Ovary (tissue), 9 donors: ENCODE results near the gene MDH1. TPM values are rescaled to one million over a fixed set of nuclear protein-coding genes. Genes with fewer than 3 reads are reported as not detected.
"Not testable (repeated sequence)": the region's sequence is repeated elsewhere in the genome, so short reads cannot be mapped to it uniquely, and the experiment has no call there.

Source experiments
- DNase-seq, 5 donors: peaks; one replicate each; pipeline ENCODE4 v3.0.0-alpha.2; 2019 to 2020
- H3K27ac ChIP-seq, 2 donors: fragments of 200-600 bp; one replicate each; pipeline versions ENCODE4 v1.5.1 to v1.8.0; 2019 to 2022
- H3K27me3 ChIP-seq: fragments of 200-600 bp; one replicate; pipeline ENCODE4 v1.8.0; 2022
- H3K36me3 ChIP-seq: fragments of 200-600 bp; sonication (generic); one replicate; pipeline ENCODE4 v1.5.1; 2019
- H3K4me1 ChIP-seq: one replicate; pipeline ENCODE4 v1.8.1; 2013; ENCODE audit warnings: mild to moderate bottlenecking, moderate library complexity; ENCODE audit not compliant: insufficient read depth
- H3K4me3 ChIP-seq: fragments of 200-600 bp; sonication (generic); one replicate; pipeline ENCODE4 v1.5.1; 2017
- H3K9me3 ChIP-seq, 2 donors: fragments of 200-600 bp in 1 of 2; sonication (generic) in 1 of 2; one replicate each; pipeline versions ENCODE4 v1.5.1 to v1.8.1; 2013 to 2019; ENCODE audit warnings: mild to moderate bottlenecking in 1 of 2, moderate library complexity in 1 of 2
- EP300 ChIP-seq: sonication (generic); formaldehyde crosslinking; IDR thresholded peaks from one replicate; pipeline ENCODE4 v1.6.1; 2017; ENCODE audit warnings: antibody characterized with exemption
- POLR2A ChIP-seq: fragments of 450-650 bp; IDR thresholded peaks from one replicate; pipeline ENCODE4 v1.6.1; 2017; ENCODE audit warnings: antibody characterized with exemption, mild to moderate bottlenecking, moderate library complexity
- WGBS, 3 donors: extraction: QIAGEN DNeasy Blood & Tissue Kit in 1 of 3; methylation state at CpG; one replicate each; pipeline versions ENCODE4 v1.1.5 to v1.1.7; 2013 to 2017; 5-methylcytosine and 5-hydroxymethylcytosine counted together
- intact Hi-C, 4 donors: fragments of 100-400 bp; cut with DNase I; formaldehyde crosslinking; loops; one replicate each; pipeline versions ENCODE4 v1.11.0 to v1.15.1; 2022 to 2023
- polyA plus RNA-seq, 2 donors: library from polyadenylated mRNA; stranded (reverse); fragments of 200-250 nt in 1 of 2; fragments of 350-450 nt in 1 of 2; fragmentation: Illumina TruSeq in 1 of 2; extraction: RNeasy Lipid Tissue Mini Kit (QIAGEN cat#74804) in 1 of 2; gene quantifications; one replicate each; pipeline ENCODE4 v1.2.3, GENCODE V29; 2013 to 2014
- total RNA-seq, 7 donors: library from RNA; depleted of rRNA in 2 of 7; stranded (reverse); fragments of >200 nt in 2 of 7; fragmentation: NEBNext Ultra II Directional in 3 of 7; extraction: Animal tissue kit (Norgen Biotek cat#: 25700) in 3 of 7; gene quantifications; one replicate each; pipeline versions ENCODE4 v1.1.0 to v1.2.4, GENCODE V29; 2016 to 2023
- TF ChIP-seq, protein P1 (sequence below), 3 donors: fragments of 450-650 bp in 2 of 3; fragments of 200-600 bp in 1 of 3; IDR thresholded peaks; one replicate each; pipeline versions ENCODE4 v1.5.1 to v1.8.0; 2016 to 2022; ENCODE audit warnings: antibody characterized with exemption in 3 of 3, mild to moderate bottlenecking in 1 of 3
- donor health status: DM: no; HTN: no; CAD: no; lungs with moderate emphysema.
- donor health status: DM: no; HTN: no; CAD: no.
- donor health status: Bipolar disorder and iron deficiency.
- donor health status: DM: yes; HTN: yes; CAD: no.
- donor health status: DM: no; HTN: no; CAD: no.
- donor health status: DM: yes; HTN: yes; CAD: no.

Gene MDH1
- total and polyA plus RNA-seq, 9 donors: 72.3 to 126 (median 87.1) TPM

GRCh38 chr2:63614983-63615945 is 26.5 kb downstream of the MDH1 start:
- WGBS, 3 donors: 66 to 75% (median 72%) methylated on average over 9 of the region's 9 CpGs

DNA sequence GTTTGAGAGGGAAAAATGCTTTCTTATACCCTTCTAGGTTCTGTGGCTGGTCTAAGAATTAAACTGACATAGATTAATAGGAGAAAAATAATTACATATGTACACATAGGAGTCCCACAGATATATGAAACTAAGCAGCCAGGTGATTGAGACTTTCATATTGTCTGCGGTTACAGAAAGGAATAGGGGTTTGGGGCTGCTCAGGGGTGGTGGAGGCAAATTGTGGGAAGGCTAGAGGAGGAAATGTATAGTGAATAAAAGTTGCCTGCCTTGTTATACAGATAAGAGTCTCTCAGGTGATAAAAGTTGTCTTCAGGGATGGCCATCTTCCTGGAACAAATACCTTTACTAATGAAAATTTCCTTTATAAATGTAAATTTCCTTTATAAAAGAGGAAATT is 28.6 kb downstream of the MDH1 start:
- Histone ChIP-seq H3K27ac (no peak overlapping the region), H3K27me3 (no peaks in the 10 kb centered on the region), H3K9me3 (no peaks in the 10 kb centered on the region), H3K36me3 (no peaks in the 10 kb centered on the region), H3K4me3 (no peak overlapping the region), H3K4me1 (no peaks in the 10 kb centered on the region)
- intact Hi-C loops: no loop called here
- no peak for DNase-seq
- 83 to 84% (median 84%) methylated on average over 1 of the region's 1 CpG for WGBS, 3 donors
- TF ChIP-seq, protein P1, sequence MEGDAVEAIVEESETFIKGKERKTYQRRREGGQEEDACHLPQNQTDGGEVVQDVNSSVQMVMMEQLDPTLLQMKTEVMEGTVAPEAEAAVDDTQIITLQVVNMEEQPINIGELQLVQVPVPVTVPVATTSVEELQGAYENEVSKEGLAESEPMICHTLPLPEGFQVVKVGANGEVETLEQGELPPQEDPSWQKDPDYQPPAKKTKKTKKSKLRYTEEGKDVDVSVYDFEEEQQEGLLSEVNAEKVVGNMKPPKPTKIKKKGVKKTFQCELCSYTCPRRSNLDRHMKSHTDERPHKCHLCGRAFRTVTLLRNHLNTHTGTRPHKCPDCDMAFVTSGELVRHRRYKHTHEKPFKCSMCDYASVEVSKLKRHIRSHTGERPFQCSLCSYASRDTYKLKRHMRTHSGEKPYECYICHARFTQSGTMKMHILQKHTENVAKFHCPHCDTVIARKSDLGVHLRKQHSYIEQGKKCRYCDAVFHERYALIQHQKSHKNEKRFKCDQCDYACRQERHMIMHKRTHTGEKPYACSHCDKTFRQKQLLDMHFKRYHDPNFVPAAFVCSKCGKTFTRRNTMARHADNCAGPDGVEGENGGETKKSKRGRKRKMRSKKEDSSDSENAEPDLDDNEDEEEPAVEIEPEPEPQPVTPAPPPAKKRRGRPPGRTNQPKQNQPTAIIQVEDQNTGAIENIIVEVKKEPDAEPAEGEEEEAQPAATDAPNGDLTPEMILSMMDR (IDR thresholded peaks at IDR 0.05): no peak
- no peak for TF ChIP-seq EP300
- no peak for TF ChIP-seq POLR2A

More at GRCh38 chr2:63614983-63615945, 26.5 kb downstream of the MDH1 start:
- Histone ChIP-seq H3K9me3 (no peaks in the 10 kb centered on the region), H3K27ac (no peak overlapping the region), H3K4me1 (no peaks in the 10 kb centered on the region), H3K27me3 (no peaks in the 10 kb centered on the region), H3K4me3 (no peak overlapping the region), H3K36me3 (no peaks in the 10 kb centered on the region)
- no peak for DNase-seq
- intact Hi-C loops: no loop called here
- TF ChIP-seq EP300: no peak
- TF ChIP-seq, protein P1 (IDR thresholded peaks at IDR 0.05): no peak
- TF ChIP-seq POLR2A: no peak

DNA sequence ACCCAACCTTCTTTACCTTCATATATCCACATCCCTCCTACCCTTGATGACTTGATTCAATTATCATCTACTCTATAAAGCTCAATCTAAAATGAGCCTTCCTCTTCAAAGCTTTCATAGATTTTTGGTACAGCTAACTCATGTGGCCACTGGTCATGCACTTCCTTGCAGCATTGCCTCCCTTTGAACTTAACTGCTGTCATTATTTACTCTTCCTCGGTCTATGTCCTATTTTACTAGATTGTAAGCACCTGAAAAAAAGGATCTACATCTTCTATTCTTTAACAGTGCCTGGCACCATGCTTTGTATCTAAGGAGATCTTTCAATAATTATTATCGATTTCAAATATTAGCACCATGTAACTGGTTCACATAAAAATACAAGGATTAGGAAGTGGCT is 30.6 kb downstream of the MDH1 start:
- intact Hi-C loops: no loop called here
- no peak overlapping the region for H3K27ac ChIP-seq
- no peaks in the 10 kb centered on the region for H3K36me3 ChIP-seq

GRCh38 chr2:63622751-63623150 is 34.0 kb downstream of the MDH1 start:
- Histone ChIP-seq H3K9me3 (no peaks in the 10 kb centered on the region), H3K27ac (no peak overlapping the region), H3K36me3 (no peaks in the 10 kb centered on the region), H3K27me3 (no peaks in the 10 kb centered on the region), H3K4me3 (no peak overlapping the region), H3K4me1 (no peaks in the 10 kb centered on the region)
- WGBS, 3 donors: 96 to 98% (median 97%) methylated on average over 31 of the region's 31 CpGs
- intact Hi-C loops: no loop called here
- DNase-seq: no peak
- TF ChIP-seq POLR2A: no peak
- TF ChIP-seq, protein P1 (IDR thresholded peaks at IDR 0.05): no peak
- no peak for TF ChIP-seq EP300

More for the DNA sequence above, 30.6 kb downstream of the MDH1 start:
- no peak for DNase-seq
- H3K4me1 ChIP-seq: no peaks in the 10 kb centered on the region
- H3K4me3 ChIP-seq: no peak overlapping the region
- TF ChIP-seq POLR2A: no peak
- TF ChIP-seq, protein P1 (IDR thresholded peaks at IDR 0.05): no peak
- no peak for TF ChIP-seq EP300
- H3K9me3 ChIP-seq: no peaks in the 10 kb centered on the region
- whole genome bisulfite sequencing, 3 donors: 94 to 96% (median 94%) methylated on average over 2 of the region's 2 CpGs
- H3K27me3 ChIP-seq: no peaks in the 10 kb centered on the region

GRCh38 chr2:63623763-63624162 is 35.0 kb downstream of the MDH1 start:
- H3K36me3 ChIP-seq, H3K27me3 ChIP-seq, H3K4me1 ChIP-seq, intact Hi-C loops, H3K9me3 ChIP-seq, H3K4me3 ChIP-seq, H3K27ac ChIP-seq, DNase-seq: not testable (repeated sequence)
- 86 to 92% (median 89%) methylated on average over 2 of the region's 2 CpGs for WGBS, 3 donors
